DND-41 (cell line): ENCODE measurements around the gene ANKHD1.

ENCODE experiments used
- ATAC-seq: fragments of 200-7000 bp; cut with Tn5 transposase; 3 replicates; pipeline ENCODE4 v1.9.1; 2021; ENCODE audit warnings: low read depth; ENCODE audit not compliant: insufficient read depth
- DNase-seq: peaks from one replicate; pipeline ENCODE4 v3.0.0-alpha.2; 2020
- H2AFZ ChIP-seq: 2 replicates; pipeline ENCODE4 v1.6.0; 2012; ENCODE audit warnings: low read depth, low read length
- H3K27ac ChIP-seq: 2 replicates; pipeline ENCODE4 v1.5.1; 2012; ENCODE audit warnings: low read length, inconsistent platforms
- H3K27me3 ChIP-seq: fragments of 200-600 bp; sonication (generic); 2 replicates; pipeline ENCODE4 v1.6.0; 2012; ENCODE audit warnings: low read length, mild to moderate bottlenecking, inconsistent platforms; ENCODE audit not compliant: insufficient read depth, poor library complexity
- H3K36me3 ChIP-seq: 2 replicates; pipeline ENCODE4 v1.5.1; 2012; ENCODE audit warnings: low read length, inconsistent platforms; ENCODE audit not compliant: insufficient read depth
- H3K4me1 ChIP-seq: 2 replicates; pipeline ENCODE4 v1.5.1; 2012; ENCODE audit warnings: mild to moderate bottlenecking, low read length; ENCODE audit not compliant: insufficient read depth
- H3K4me2 ChIP-seq: 2 replicates; pipeline ENCODE4 v1.6.0; 2012; ENCODE audit warnings: mild to moderate bottlenecking, moderate library complexity, low read length, inconsistent platforms; ENCODE audit not compliant: insufficient read depth
- H3K4me3 ChIP-seq, 2 experiments: fragments of 200-600 bp in 1 of 2; shearing (Covaris generic) in 1 of 2; 2 replicates each; pipeline ENCODE4 v1.5.1; 2012 to 2016; ENCODE audit warnings: inconsistent platforms in 2 of 2, low read length in 2 of 2, mild to moderate bottlenecking in 2 of 2, low read depth in 1 of 2, moderate library complexity in 1 of 2
- H3K79me2 ChIP-seq: 2 replicates; pipeline ENCODE4 v1.6.0; 2012; ENCODE audit warnings: low read length, inconsistent platforms; ENCODE audit not compliant: insufficient read depth
- H3K9ac ChIP-seq: 2 replicates; pipeline ENCODE4 v1.6.0; 2012; ENCODE audit warnings: low read depth, mild to moderate bottlenecking, inconsistent platforms, low read length, moderate library complexity
- H3K9me3 ChIP-seq: 2 replicates; pipeline ENCODE4 v1.5.1; 2012; ENCODE audit warnings: low read length, moderate library complexity, mild to moderate bottlenecking, inconsistent platforms; ENCODE audit not compliant: insufficient read depth, severe bottlenecking
- H4K20me1 ChIP-seq: 2 replicates; pipeline ENCODE4 v1.6.0; 2012; ENCODE audit warnings: low read length; ENCODE audit not compliant: insufficient read depth
- CTCF ChIP-seq: IDR thresholded peaks from 2 replicates; pipeline ENCODE4 v1.5.1; 2012; ENCODE audit warnings: borderline replicate concordance, low read length, moderate library complexity, mild to moderate bottlenecking; ENCODE audit not compliant: poor library complexity, severe bottlenecking; ENCODE audit errors: extremely low read depth
- EZH2 ChIP-seq: IDR thresholded peaks from 3 replicates; pipeline ENCODE4 v1.6.1; 2012; ENCODE audit warnings: borderline replicate concordance, low read depth, mild to moderate bottlenecking, moderate library complexity, low read length, inconsistent platforms; ENCODE audit not compliant: severe bottlenecking

ANKHD1 gene

DNA sequence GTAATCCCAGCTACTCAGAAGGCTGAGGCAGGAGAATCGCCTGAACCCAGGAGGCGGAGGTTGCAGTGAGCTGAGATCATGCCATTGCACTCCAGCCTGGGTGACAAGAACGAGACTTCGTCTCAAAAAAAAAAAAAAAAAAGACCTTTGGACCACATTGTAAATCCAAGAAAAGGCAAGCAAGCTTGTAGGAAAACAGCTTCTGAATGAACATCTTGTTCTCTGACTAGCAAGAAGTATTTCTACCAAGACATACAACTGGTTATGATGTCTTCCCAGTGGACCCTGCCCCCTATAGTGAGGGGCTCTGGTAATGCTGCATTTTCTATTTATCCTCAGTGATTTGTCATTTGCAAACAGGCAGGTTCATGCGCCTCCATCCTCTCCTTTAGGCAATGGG, 141.3 kb downstream of the ANKHD1 start:
- no peak overlapping the region for H3K4me2 ChIP-seq
- H2AFZ ChIP-seq, result no peak overlapping the region
- ATAC-seq (no peak), DNase-seq (no peak)
- H3K4me1 ChIP-seq, result peaks cover 13% of the 10 kb centered on the region
- H3K27ac ChIP-seq, result no peak overlapping the region
- H3K9me3 ChIP-seq, result no peaks in the 10 kb centered on the region
- H4K20me1 ChIP-seq, result no peaks in the 10 kb centered on the region
- peaks cover 65% of the 10 kb centered on the region for H3K36me3 ChIP-seq
- no peak for TF ChIP-seq CTCF
- TF ChIP-seq EZH2, result no peak
- H3K4me3 ChIP-seq, result no peak overlapping the region
- no peaks in the 10 kb centered on the region for H3K27me3 ChIP-seq
- H3K9ac ChIP-seq, result no peak overlapping the region
- no peaks in the 10 kb centered on the region for H3K79me2 ChIP-seq

DNA sequence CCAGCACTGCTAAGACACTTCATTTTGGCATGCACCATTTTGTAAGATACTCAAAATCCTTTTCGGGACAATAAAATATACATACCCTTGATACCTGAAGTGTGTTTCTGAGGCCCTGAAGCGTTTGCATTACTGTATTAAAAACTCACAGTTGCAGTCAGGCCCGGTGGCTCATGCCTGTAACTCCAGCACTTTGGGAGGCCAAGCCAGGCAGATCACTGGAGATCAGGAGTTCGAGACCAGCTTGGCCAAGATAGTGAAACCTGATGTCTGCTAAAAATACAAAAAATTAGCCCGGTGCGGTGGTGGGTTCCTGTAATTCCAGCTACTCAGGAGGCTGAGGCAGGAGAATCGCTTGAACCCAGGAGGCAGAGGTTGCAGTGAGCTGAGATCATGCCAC, 143.4 kb downstream of the ANKHD1 start:
- TF ChIP-seq CTCF (no peak), EZH2 (no peak)

DNA sequence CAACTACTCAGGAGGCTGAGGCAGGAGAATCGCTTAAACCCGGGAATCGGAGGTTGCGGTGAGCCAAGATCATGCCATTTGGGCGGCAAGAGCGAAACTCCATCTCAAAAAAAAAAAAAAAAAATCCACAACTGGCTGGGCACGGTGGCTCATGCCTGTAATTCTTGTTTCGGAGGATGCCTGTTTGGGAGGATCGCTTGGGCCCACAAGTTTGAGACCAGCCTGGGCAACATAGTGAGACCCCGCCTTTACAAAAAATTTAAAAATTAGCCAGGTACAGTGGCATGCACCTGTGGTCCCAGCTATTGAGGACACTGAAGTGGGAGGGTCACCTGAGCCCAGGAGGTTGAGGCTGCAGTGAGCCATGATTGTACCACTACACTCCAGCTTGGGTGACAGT, 144.0 kb downstream of the ANKHD1 start:
- Histone ChIP-seq H3K4me2 (no peak overlapping the region), H3K27me3 (no peaks in the 10 kb centered on the region), H3K9me3 (no peaks in the 10 kb centered on the region), H3K4me1 (peaks cover 33% of the 10 kb centered on the region), H3K9ac (no peak overlapping the region), H2AFZ (no peak overlapping the region), H3K27ac (no peak overlapping the region), H3K4me3 (no peak overlapping the region), H3K36me3 (peaks cover 60% of the 10 kb centered on the region), H3K79me2 (peaks cover 3% of the 10 kb centered on the region; the same call in 1 of the 2 replicates), H4K20me1 (peaks cover 4% of the 10 kb centered on the region; the same call in 1 of the 2 replicates)
- ATAC-seq, result no peak
- no peak for TF ChIP-seq CTCF
- TF ChIP-seq EZH2, result no peak
- DNase-seq, result no peak

More for the DNA sequence above, 143.4 kb downstream of the ANKHD1 start:
- Histone ChIP-seq H4K20me1 (peaks cover 4% of the 10 kb centered on the region; the same call in 1 of the 2 replicates), H3K79me2 (no peaks in the 10 kb centered on the region), H3K4me1 (peaks cover 33% of the 10 kb centered on the region), H3K9ac (no peak overlapping the region), H2AFZ (no peak overlapping the region), H3K27ac (no peak overlapping the region), H3K4me2 (no peak overlapping the region), H3K36me3 (peaks cover 60% of the 10 kb centered on the region), H3K27me3 (no peaks in the 10 kb centered on the region), H3K4me3 (no peak overlapping the region), H3K9me3 (no peaks in the 10 kb centered on the region)
- ATAC-seq (no peak), DNase-seq (no peak)
